IMR-90 (cell line): ENCODE measurements around the gene POU2F1. TPM values are rescaled to one million over a fixed set of nuclear protein-coding genes. Genes with fewer than 3 reads are reported as not detected.

Experiments used
- ATAC-seq: fragments of 200-7000 bp; cut with Tn5 transposase; 2 replicates; pipeline ENCODE4 v1.9.1; 2020; ENCODE audit warnings: low read depth, mild to moderate bottlenecking, moderate library complexity
- BruUV-seq: library from RNA; stranded (reverse); fragments of 400-500 nt; replicated peaks from 2 replicates; lab custom pipeline; 2021; lab: Mats Ljungman, UMichigan
- CTCF ChIA-PET: fragments of 300-600 bp; formaldehyde crosslinking; extraction: SDS; loops from one replicate; lab custom pipeline; 2021; ENCODE audit warnings: antibody characterized with exemption; lab: Yijun Ruan, JAX
- POLR2A ChIA-PET: fragments of 300-600 bp; sonication (Branson Sonifier 250); formaldehyde crosslinking; loops from one replicate; lab custom pipeline; 2022; ENCODE audit warnings: antibody characterized with exemption; ENCODE audit not compliant: unreplicated experiment; lab: Charles Lee
- DNase-seq: peaks from one replicate; pipeline ENCODE4 v3.0.0; 2013
- H2AFZ ChIP-seq: replicated peaks from 2 replicates; pipeline ENCODE3; 2013; ENCODE audit warnings: low read length, mild to moderate bottlenecking; ENCODE audit not compliant: poor library complexity
- H2AK5ac ChIP-seq: 2 replicates; pipeline ENCODE4 v1.6.1; 2013; ENCODE audit warnings: low read depth, low read length, inconsistent platforms
- H2AK9ac ChIP-seq: replicated peaks from 2 replicates; pipeline ENCODE3; 2013; ENCODE audit warnings: mild to moderate bottlenecking, low read depth, low read length, moderate library complexity; ENCODE audit not compliant: poor library complexity
- H2BK120ac ChIP-seq: 2 replicates; pipeline ENCODE4 v1.6.1; 2013; ENCODE audit warnings: low read depth, low read length, inconsistent platforms
- H2BK15ac ChIP-seq: 3 replicates; pipeline ENCODE4 v1.6.1; 2013; ENCODE audit warnings: low read depth, low read length, inconsistent platforms
- H2BK20ac ChIP-seq: 2 replicates; pipeline ENCODE4 v1.6.1; 2013; ENCODE audit warnings: low read depth, mild to moderate bottlenecking, inconsistent platforms, low read length, moderate library complexity
- H2BK5ac ChIP-seq: 2 replicates; pipeline ENCODE4 v1.6.1; 2013; ENCODE audit warnings: mild to moderate bottlenecking, low read depth, low read length, inconsistent platforms; ENCODE audit not compliant: poor library complexity, severe bottlenecking
- H3K14ac ChIP-seq: replicated peaks from 2 replicates; pipeline ENCODE4 v1.6.1; 2013; ENCODE audit warnings: low read depth, low read length, inconsistent platforms
- H3K18ac ChIP-seq: 2 replicates; pipeline ENCODE4 v1.6.1; 2013; ENCODE audit warnings: low read depth, low read length, control low read depth
- H3K23ac ChIP-seq: 2 replicates; pipeline ENCODE4 v1.6.1; 2013; ENCODE audit warnings: low read depth, low read length, inconsistent platforms
- H3K27ac ChIP-seq: 2 replicates; pipeline ENCODE4 v1.5.1; 2013; ENCODE audit warnings: mild to moderate bottlenecking, control low read depth, low read length; ENCODE audit not compliant: insufficient read depth
- H3K27me3 ChIP-seq: 2 replicates; pipeline ENCODE4 v1.6.1; 2013; ENCODE audit warnings: low read length; ENCODE audit not compliant: control insufficient read depth, insufficient read depth
- H3K36me3 ChIP-seq: 2 replicates; pipeline ENCODE4 v1.6.1; 2013; ENCODE audit warnings: low read length, mixed read lengths; ENCODE audit not compliant: control insufficient read depth, insufficient read depth
- H3K4ac ChIP-seq: 2 replicates; pipeline ENCODE4 v1.6.1; 2013; ENCODE audit warnings: low read depth, low read length, inconsistent platforms
- H3K4me1 ChIP-seq: 2 replicates; pipeline ENCODE4 v1.6.1; 2013; ENCODE audit warnings: low read length, mixed read lengths; ENCODE audit not compliant: control insufficient read depth, insufficient read depth
- H3K4me2 ChIP-seq: 2 replicates; pipeline ENCODE4 v1.6.1; 2013; ENCODE audit warnings: low read depth, mild to moderate bottlenecking, control low read depth, low read length, moderate library complexity
- H3K4me3 ChIP-seq: 2 replicates; pipeline ENCODE4 v1.5.1; 2013; ENCODE audit warnings: low read depth, mild to moderate bottlenecking, control low read depth, low read length, moderate library complexity; ENCODE audit not compliant: insufficient read depth
- H3K56ac ChIP-seq: 2 replicates; pipeline ENCODE4 v1.6.1; 2013; ENCODE audit warnings: low read length, inconsistent platforms; ENCODE audit not compliant: insufficient read depth; ENCODE audit errors: extremely low read depth
- H3K79me1 ChIP-seq, 2 experiments: 2 replicates each; pipeline ENCODE4 v1.6.1; 2013; ENCODE audit warnings: low read length in 2 of 2, inconsistent platforms in 1 of 2, low read depth in 1 of 2
- H3K9ac ChIP-seq: 2 replicates; pipeline ENCODE4 v1.6.1; 2013; ENCODE audit warnings: low read depth, low read length, control low read depth
- H3K9me1 ChIP-seq: 2 replicates; pipeline ENCODE4 v1.6.1; 2013; ENCODE audit warnings: low read length, inconsistent platforms; ENCODE audit not compliant: insufficient read depth
- H3K9me3 ChIP-seq: 2 replicates; pipeline ENCODE4 v1.6.1; 2013; ENCODE audit warnings: low read length; ENCODE audit not compliant: control insufficient read depth, insufficient read depth
- H4K20me1 ChIP-seq: 2 replicates; pipeline ENCODE4 v1.6.1; 2013; ENCODE audit warnings: low read length, inconsistent platforms; ENCODE audit not compliant: insufficient read depth
- H4K5ac ChIP-seq: 2 replicates; pipeline ENCODE4 v1.6.1; 2013; ENCODE audit warnings: mild to moderate bottlenecking, low read depth, low read length, control low read depth
- H4K8ac ChIP-seq, 2 experiments: 2 replicates each; pipeline ENCODE4 v1.6.1; 2013; ENCODE audit warnings: low read depth in 2 of 2, low read length in 2 of 2, control low read depth in 1 of 2, inconsistent platforms in 1 of 2
- H4K91ac ChIP-seq: 2 replicates; pipeline ENCODE4 v1.6.1; 2013; ENCODE audit warnings: low read depth, low read length, inconsistent platforms; ENCODE audit not compliant: insufficient read depth
- BHLHE40 ChIP-seq: fragments of 150-350 bp; IDR thresholded peaks from 2 replicates; pipeline ENCODE4 v1.6.1; 2016; ENCODE audit warnings: mild to moderate bottlenecking, low read depth, low read length
- ELK1 ChIP-seq: fragments of 150-350 bp; IDR thresholded peaks from 2 replicates; pipeline ENCODE4 v1.6.1; 2016; ENCODE audit warnings: low read depth, mild to moderate bottlenecking, low read length, moderate library complexity, borderline replicate concordance
- MAFK ChIP-seq: IDR thresholded peaks from 2 replicates; pipeline ENCODE4 v1.6.1; 2012; ENCODE audit warnings: low read depth, low read length, improper control_type of control experiment
- MAZ ChIP-seq: IDR thresholded peaks from 2 replicates; pipeline ENCODE4 v1.6.1; 2012; ENCODE audit warnings: low read depth, mild to moderate bottlenecking, low read length, improper control_type of control experiment, moderate library complexity, borderline replicate concordance
- RCOR1 ChIP-seq: IDR thresholded peaks from 2 replicates; pipeline ENCODE4 v1.6.1; 2012; ENCODE audit warnings: mild to moderate bottlenecking, low read length, improper control_type of control experiment; ENCODE audit not compliant: insufficient replicate concordance
- RFX5 ChIP-seq: IDR thresholded peaks from 2 replicates; pipeline ENCODE4 v1.8.0; 2012; ENCODE audit warnings: low read depth, mild to moderate bottlenecking, low read length, moderate library complexity
- USF2 ChIP-seq: fragments of 150-350 bp; IDR thresholded peaks from 2 replicates; pipeline ENCODE4 v1.6.1; 2017; ENCODE audit warnings: mild to moderate bottlenecking, antibody characterized with exemption, low read length, low read depth
- WGBS, 2 experiments: methylation state at CpG; one replicate each; pipeline versions ENCODE4 v1.1.5 to v1.1.7; 2013; ENCODE audit warnings: missing lambda C conversion rate in 2 of 2; ENCODE audit not compliant: insufficient read length in 1 of 2; ENCODE audit errors: extremely low coverage in 2 of 2; 5-methylcytosine and 5-hydroxymethylcytosine counted together
- dilution Hi-C: fragments of 300-500 bp; cut with HindIII; formaldehyde crosslinking; loops from one replicate; pipeline ENCODE4 v1.14.3; 2018; ENCODE audit warnings: low sequenced_read_pairs; ENCODE audit not compliant: unreplicated experiment
- in situ Hi-C: fragments of 300-500 bp; cut with MboI; formaldehyde crosslinking; loops from 3 replicates; pipeline ENCODE4 v1.14.3; 2019; ENCODE audit warnings: low sequenced_read_pairs, inconsistent platforms, mixed read lengths
- intact Hi-C: fragments of 100-400 bp; cut with micrococcal nuclease; formaldehyde crosslinking; loops from 2 replicates; pipeline ENCODE4 v1.10.0; 2022
- polyA plus RNA-seq, 3 experiments: library from polyadenylated mRNA; depleted of rRNA; stranded (reverse); fragments of >200 nt; gene quantifications; 2 replicates each; pipeline ENCODE4 v1.2.3, GENCODE V29; 2012; ENCODE audit warnings: low replicate concordance in 1 of 3
- total RNA-seq: library from RNA; depleted of rRNA; stranded (reverse); fragments of >200 nt; gene quantifications from 2 replicates; pipeline ENCODE4 v1.2.3, GENCODE V29; 2012

Gene POU2F1
- total and polyA plus RNA-seq, 2 of the 4 experiments (the other 2 are of a cell fraction) = 1.2 to 3.4 TPM

- Histone ChIP-seq H3K9ac (no peak overlapping the region), H3K27ac (no peak overlapping the region), H3K56ac (no peak overlapping the region), H4K20me1 (no peaks in the 10 kb centered on the region), H2BK5ac (no peak overlapping the region), H3K23ac (no peak overlapping the region), H3K4ac (no peak overlapping the region), H3K79me1 (no peaks in the 10 kb centered on the region), H2BK120ac (no peak overlapping the region), H2AFZ (no peak overlapping the region), H2AK9ac (no peak overlapping the region), H4K91ac (no peak overlapping the region), H3K14ac (no peak overlapping the region), H2AK5ac (no peak overlapping the region), H3K27me3 (peaks cover 30% of the 10 kb centered on the region), H3K4me2 (no peak overlapping the region), H3K4me1 (no peaks in the 10 kb centered on the region; the same call in 1 of the 2 replicates), H3K4me3 (no peak overlapping the region), H2BK20ac (no peak overlapping the region), H3K9me3 (no peaks in the 10 kb centered on the region), H4K8ac (no peak overlapping the region), H3K9me1 (no peaks in the 10 kb centered on the region), H3K18ac (no peak overlapping the region), H3K36me3 (no peaks in the 10 kb centered on the region), H4K5ac (no peak overlapping the region), H2BK15ac (no peak overlapping the region)
- TF ChIP-seq RFX5 (no peak), ELK1 (no peak), RCOR1 (no peak), BHLHE40 (no peak), MAFK (no peak), USF2 (no peak), MAZ (no peak)
- no CpG with 5 or more reads among the region's 1 CpG for WGBS, 2 experiments
- in situ Hi-C loops = no loop called here
- no peak for DNase-seq
- ATAC-seq = no peak
- BruUV-seq = no TSS peak
- ChIA-PET POLR2A (no interaction called here), CTCF (interaction anchor here (1.2 kb wide), 1 partner anchor 64 kb away, joined by 3 read pairs; no protein-coding TSS in a partner anchor)
- intact Hi-C loops = no loop called here
- dilution Hi-C loops = no loop called here
Observed at GRCh38 chr1:167465743-167466142, 245.1 kb downstream of the POU2F1 start.
